Neural cell (in vitro differentiated cells): Measurements from ENCODE around the gene OR2AT4. TPM values are rescaled to one million over a fixed set of nuclear protein-coding genes. Genes with fewer than 3 reads are reported as not detected.

ENCODE experiments used
- H2AFZ ChIP-seq: fragments of 200-600, 300-800 bp; sonication (generic), shearing (Covaris generic); 2 replicates; pipeline ENCODE4 v1.6.0; 2014; ENCODE audit warnings: low read depth, mild to moderate bottlenecking, antibody characterized with exemption, low read length, moderate library complexity
- H3F3A ChIP-seq: fragments of 200-600 bp; shearing (Covaris generic); 2 replicates; pipeline ENCODE4 v1.6.1; 2016; ENCODE audit warnings: mild to moderate bottlenecking, moderate library complexity, mixed read lengths, antibody characterized with exemption, low read length; ENCODE audit not compliant: insufficient read depth, poor library complexity, severe bottlenecking
- H3K27ac ChIP-seq: fragments of 200-600, 300-800 bp; sonication (generic), shearing (Covaris generic); 2 replicates; pipeline ENCODE4 v1.5.1; 2014; ENCODE audit warnings: mild to moderate bottlenecking, low read length, moderate library complexity
- H3K27me3 ChIP-seq: fragments of 300-800, 200-600 bp; sonication (generic), shearing (Covaris generic); 2 replicates; pipeline ENCODE4 v1.6.0; 2014; ENCODE audit warnings: mild to moderate bottlenecking, low read depth, low read length, moderate library complexity; ENCODE audit not compliant: insufficient read depth
- H3K36me3 ChIP-seq: fragments of 300-800, 200-600 bp; sonication (generic), shearing (Covaris generic); 2 replicates; pipeline ENCODE4 v1.5.1; 2014; ENCODE audit warnings: mild to moderate bottlenecking, antibody characterized with exemption, low read length, moderate library complexity; ENCODE audit not compliant: insufficient read depth
- H3K4me2 ChIP-seq: fragments of 300-800, 200-600 bp; sonication (generic), shearing (Covaris generic); 2 replicates; pipeline ENCODE4 v1.6.0; 2014; ENCODE audit warnings: mild to moderate bottlenecking, low read length
- H3K4me3 ChIP-seq: fragments of 300-800, 200-600 bp; sonication (generic), shearing (Covaris generic); 2 replicates; pipeline ENCODE4 v1.5.1; 2014; ENCODE audit warnings: mild to moderate bottlenecking, low read length, moderate library complexity
- H3K79me2 ChIP-seq: fragments of 200-600 bp; shearing (Covaris generic); replicated peaks from 2 replicates; pipeline ENCODE4 v1.6.0; 2014; ENCODE audit warnings: mild to moderate bottlenecking, low read length, moderate library complexity; ENCODE audit not compliant: insufficient read depth
- H3K9ac ChIP-seq: fragments of 300-800, 200-600 bp; sonication (generic), shearing (Covaris generic); 2 replicates; pipeline ENCODE4 v1.6.1; 2016; ENCODE audit warnings: mild to moderate bottlenecking, low read length, mixed read lengths
- H3K9me2 ChIP-seq: fragments of 200-600 bp; shearing (Covaris generic); 2 replicates; pipeline ENCODE4 v1.6.1; 2016; ENCODE audit warnings: mild to moderate bottlenecking, low read length, mixed read lengths; ENCODE audit not compliant: insufficient read depth
- H3K9me3 ChIP-seq: fragments of 200-600, 300-800 bp; sonication (generic), shearing (Covaris generic); 2 replicates; pipeline ENCODE4 v1.6.1; 2016; ENCODE audit warnings: mild to moderate bottlenecking, mixed run types, low read length, moderate library complexity, mixed read lengths
- H4K20me1 ChIP-seq: fragments of 200-600 bp; shearing (Covaris generic); 2 replicates; pipeline ENCODE4 v1.6.1; 2016; ENCODE audit warnings: mild to moderate bottlenecking, mixed run types; ENCODE audit not compliant: insufficient read depth
- EP300 ChIP-seq: fragments of 450-650 bp; conservative IDR thresholded peaks from 2 replicates; pipeline ENCODE4 v1.6.1; 2014; ENCODE audit warnings: antibody characterized with exemption, mild to moderate bottlenecking, moderate library complexity; ENCODE audit not compliant: poor library complexity, severe bottlenecking
- EZH2 ChIP-seq: fragments of 200-600, 300-800 bp; shearing (Covaris generic), sonication (generic); IDR thresholded peaks from 2 replicates; pipeline ENCODE4 v1.6.1; 2014; ENCODE audit warnings: antibody characterized with exemption, low read length, borderline replicate concordance, mild to moderate bottlenecking; ENCODE audit not compliant: insufficient read depth, poor library complexity, severe bottlenecking
- MXI1 ChIP-seq: fragments of 450-650 bp; conservative IDR thresholded peaks from 2 replicates; pipeline ENCODE4 v1.6.1; 2014; ENCODE audit warnings: antibody characterized with exemption, mild to moderate bottlenecking; ENCODE audit not compliant: poor library complexity, severe bottlenecking
- POLR2AphosphoS5 ChIP-seq: IDR thresholded peaks from 2 replicates; pipeline ENCODE4 v1.6.1; 2012
- RAD21 ChIP-seq: fragments of 450-650 bp; conservative IDR thresholded peaks from 2 replicates; pipeline ENCODE4 v1.6.1; 2014; ENCODE audit warnings: antibody characterized with exemption, mild to moderate bottlenecking, moderate library complexity
- SMC3 ChIP-seq: fragments of 450-650 bp; conservative IDR thresholded peaks from 2 replicates; pipeline ENCODE4 v1.6.1; 2014; ENCODE audit warnings: antibody characterized with exemption, mild to moderate bottlenecking, moderate library complexity; ENCODE audit not compliant: poor library complexity
- TAF1 ChIP-seq: IDR thresholded peaks from 2 replicates; pipeline ENCODE4 v1.6.1; 2012; ENCODE audit warnings: low read depth
- polyA plus RNA-seq: library from polyadenylated mRNA; depleted of rRNA; stranded (reverse); fragments of >200 nt; gene quantifications from 2 replicates; pipeline ENCODE4 v1.2.3, GENCODE V29; 2014
- TF ChIP-seq, protein P1 (sequence below): fragments of 450-650 bp; IDR thresholded peaks from 2 replicates; pipeline ENCODE4 v1.5.1; 2014; ENCODE audit warnings: antibody characterized with exemption, mild to moderate bottlenecking, moderate library complexity; ENCODE audit not compliant: poor library complexity, severe bottlenecking
- TF ChIP-seq, protein P2 (sequence below): IDR thresholded peaks from 2 replicates; pipeline ENCODE4 v1.6.1; 2012; ENCODE audit warnings: borderline replicate concordance

OR2AT4 gene
- polyA plus RNA-seq, 1 donor from 2014 or later, result not detected

- no peaks in the 10 kb centered on the region for H4K20me1 ChIP-seq
- H3K36me3 ChIP-seq, result no peaks in the 10 kb centered on the region
- H3K9me2 ChIP-seq, result no peaks in the 10 kb centered on the region
- H3K27ac ChIP-seq, result no peak overlapping the region
- H3K4me2 ChIP-seq, result no peak overlapping the region
- no peak overlapping the region for H2AFZ ChIP-seq
- no peaks in the 10 kb centered on the region for H3K27me3 ChIP-seq
- no peaks in the 10 kb centered on the region for H3K9me3 ChIP-seq
- no peak overlapping the region for H3K9ac ChIP-seq
- no peak overlapping the region for H3K4me3 ChIP-seq
- no peak for TF ChIP-seq EP300
- no peak for TF ChIP-seq EZH2
- TF ChIP-seq, protein P1, sequence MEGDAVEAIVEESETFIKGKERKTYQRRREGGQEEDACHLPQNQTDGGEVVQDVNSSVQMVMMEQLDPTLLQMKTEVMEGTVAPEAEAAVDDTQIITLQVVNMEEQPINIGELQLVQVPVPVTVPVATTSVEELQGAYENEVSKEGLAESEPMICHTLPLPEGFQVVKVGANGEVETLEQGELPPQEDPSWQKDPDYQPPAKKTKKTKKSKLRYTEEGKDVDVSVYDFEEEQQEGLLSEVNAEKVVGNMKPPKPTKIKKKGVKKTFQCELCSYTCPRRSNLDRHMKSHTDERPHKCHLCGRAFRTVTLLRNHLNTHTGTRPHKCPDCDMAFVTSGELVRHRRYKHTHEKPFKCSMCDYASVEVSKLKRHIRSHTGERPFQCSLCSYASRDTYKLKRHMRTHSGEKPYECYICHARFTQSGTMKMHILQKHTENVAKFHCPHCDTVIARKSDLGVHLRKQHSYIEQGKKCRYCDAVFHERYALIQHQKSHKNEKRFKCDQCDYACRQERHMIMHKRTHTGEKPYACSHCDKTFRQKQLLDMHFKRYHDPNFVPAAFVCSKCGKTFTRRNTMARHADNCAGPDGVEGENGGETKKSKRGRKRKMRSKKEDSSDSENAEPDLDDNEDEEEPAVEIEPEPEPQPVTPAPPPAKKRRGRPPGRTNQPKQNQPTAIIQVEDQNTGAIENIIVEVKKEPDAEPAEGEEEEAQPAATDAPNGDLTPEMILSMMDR, result no peak
- no peak for TF ChIP-seq POLR2AphosphoS5
- no peaks in the 10 kb centered on the region for H3F3A ChIP-seq
- no peaks in the 10 kb centered on the region for H3K79me2 ChIP-seq
These were observed 37.3 kb upstream of the OR2AT4 start for GRCh38 chr11:75133976-75134375.

- H3K27me3 ChIP-seq, result no peaks in the 10 kb centered on the region
- no peaks in the 10 kb centered on the region for H3K9me2 ChIP-seq
- H3K9me3 ChIP-seq, result no peaks in the 10 kb centered on the region
- no peaks in the 10 kb centered on the region for H3K79me2 ChIP-seq
- H3K4me3 ChIP-seq, result no peak overlapping the region
- H3K9ac ChIP-seq, result no peak overlapping the region
- H2AFZ ChIP-seq, result no peak overlapping the region
- no peaks in the 10 kb centered on the region for H3F3A ChIP-seq
- no peaks in the 10 kb centered on the region for H3K36me3 ChIP-seq
- TF ChIP-seq TAF1, result no peak
- no peak for TF ChIP-seq EP300
- TF ChIP-seq RAD21, result no peak
- TF ChIP-seq, protein P2, sequence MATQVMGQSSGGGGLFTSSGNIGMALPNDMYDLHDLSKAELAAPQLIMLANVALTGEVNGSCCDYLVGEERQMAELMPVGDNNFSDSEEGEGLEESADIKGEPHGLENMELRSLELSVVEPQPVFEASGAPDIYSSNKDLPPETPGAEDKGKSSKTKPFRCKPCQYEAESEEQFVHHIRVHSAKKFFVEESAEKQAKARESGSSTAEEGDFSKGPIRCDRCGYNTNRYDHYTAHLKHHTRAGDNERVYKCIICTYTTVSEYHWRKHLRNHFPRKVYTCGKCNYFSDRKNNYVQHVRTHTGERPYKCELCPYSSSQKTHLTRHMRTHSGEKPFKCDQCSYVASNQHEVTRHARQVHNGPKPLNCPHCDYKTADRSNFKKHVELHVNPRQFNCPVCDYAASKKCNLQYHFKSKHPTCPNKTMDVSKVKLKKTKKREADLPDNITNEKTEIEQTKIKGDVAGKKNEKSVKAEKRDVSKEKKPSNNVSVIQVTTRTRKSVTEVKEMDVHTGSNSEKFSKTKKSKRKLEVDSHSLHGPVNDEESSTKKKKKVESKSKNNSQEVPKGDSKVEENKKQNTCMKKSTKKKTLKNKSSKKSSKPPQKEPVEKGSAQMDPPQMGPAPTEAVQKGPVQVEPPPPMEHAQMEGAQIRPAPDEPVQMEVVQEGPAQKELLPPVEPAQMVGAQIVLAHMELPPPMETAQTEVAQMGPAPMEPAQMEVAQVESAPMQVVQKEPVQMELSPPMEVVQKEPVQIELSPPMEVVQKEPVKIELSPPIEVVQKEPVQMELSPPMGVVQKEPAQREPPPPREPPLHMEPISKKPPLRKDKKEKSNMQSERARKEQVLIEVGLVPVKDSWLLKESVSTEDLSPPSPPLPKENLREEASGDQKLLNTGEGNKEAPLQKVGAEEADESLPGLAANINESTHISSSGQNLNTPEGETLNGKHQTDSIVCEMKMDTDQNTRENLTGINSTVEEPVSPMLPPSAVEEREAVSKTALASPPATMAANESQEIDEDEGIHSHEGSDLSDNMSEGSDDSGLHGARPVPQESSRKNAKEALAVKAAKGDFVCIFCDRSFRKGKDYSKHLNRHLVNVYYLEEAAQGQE, result no peak
- TF ChIP-seq EZH2, result no peak
- TF ChIP-seq, protein P1, result no peak
- TF ChIP-seq MXI1, result no peak
- TF ChIP-seq POLR2AphosphoS5, result no peak
- TF ChIP-seq SMC3, result no peak
- no peaks in the 10 kb centered on the region for H4K20me1 ChIP-seq
- H3K27ac ChIP-seq, result no peak overlapping the region
- no peak overlapping the region for H3K4me2 ChIP-seq
These were observed 35.4 kb upstream of the OR2AT4 start for GRCh38 chr11:75132080-75132479.
